ENCODE measurements around the gene ST7. TPM values are rescaled to one million over a fixed set of nuclear protein-coding genes. Genes with fewer than 3 reads are reported as not detected.

Gene ST7
- total and polyA plus RNA-seq, 2 of the 8 experiments (the other 6 are each of a cell fraction or from before 2014, with no cell fraction given): 16.3 to 18.0 TPM

- Histone ChIP-seq H3K23me2 (ENCODE audit: low read depth, low read length) (no peaks in the 10 kb centered on the region), H3K4me2 (ENCODE audit: insufficient read depth in 1 of 2, low read depth in 2 of 2, low read length in 2 of 2) (no peak overlapping the region), H3K14ac (ENCODE audit: insufficient read length) (no peak overlapping the region), H3K79me1 (ENCODE audit: low read depth, low read length) (no peaks in the 10 kb centered on the region), H3K4ac (replicated peaks; ENCODE audit: insufficient read length, low read depth, low read length) (no peak overlapping the region), H3K36me3 (ENCODE audit: control insufficient read depth in 2 of 4, insufficient read depth in 4 of 4, low read length in 3 of 4) (no peaks in the 10 kb centered on the region), H4K20me1 (replicated peaks in 1 of 2; ENCODE audit: control insufficient read depth in 1 of 2, insufficient read depth in 2 of 2, low read length in 2 of 2) (no peaks in the 10 kb centered on the region), H3K9me3 (ENCODE audit: insufficient read depth in 2 of 2, low read depth in 1 of 2, low read length in 1 of 2) (no peaks in the 10 kb centered on the region), H3K27me3 (replicated peaks in 1 of 4; ENCODE audit: control insufficient read depth in 3 of 4, extremely low read depth in 1 of 4, insufficient read depth in 3 of 4, low read length in 3 of 4) (no peaks in the 10 kb centered on the region), H2BK12ac (ENCODE audit: low read depth, low read length) (no peak overlapping the region), H2BK20ac (ENCODE audit: low read length) (no peak overlapping the region), H2AFZ (ENCODE audit: low read length) (no peak overlapping the region), H3K9ac (replicated peaks in 1 of 4; ENCODE audit: extremely low read depth in 1 of 4, low read depth in 3 of 4, low read length in 3 of 4) (no peak overlapping the region), H3K4me3 (ENCODE audit: extremely low read depth in 1 of 4, insufficient read depth in 2 of 4, low read depth in 3 of 4, low read length in 4 of 4) (no peak overlapping the region), H2BK15ac (ENCODE audit: low read length) (no peak overlapping the region), H3K79me2 (ENCODE audit: control insufficient read depth in 1 of 2, insufficient read depth in 2 of 2, low read length in 2 of 2) (peaks cover 0 to 42% of the 10 kb centered on the region in 2 experiments; a peak in 2 of 4 replicates), H3K56ac (replicated peaks; ENCODE audit: insufficient read length, low read depth, low read length) (no peak overlapping the region), H4K5ac (ENCODE audit: insufficient read length, low read depth, low read length) (no peak overlapping the region), H2AK5ac (ENCODE audit: low read depth, low read length) (no peak overlapping the region), H3K23ac (ENCODE audit: insufficient read length) (no peak overlapping the region), H4K8ac (ENCODE audit: extremely low read depth, insufficient read depth, low read length) (no peak overlapping the region), H3K18ac (ENCODE audit: extremely low read depth, low read length) (no peak overlapping the region), H4K91ac (replicated peaks; ENCODE audit: insufficient read length, low read length) (no peak overlapping the region), H2BK5ac (ENCODE audit: low read depth, low read length) (no peak overlapping the region), H3K4me1 (replicated peaks in 1 of 4; ENCODE audit: control insufficient read depth in 3 of 4, insufficient read depth in 4 of 4, low read length in 3 of 4) (peaks cover 4 to 18% (median 12%) of the 10 kb centered on the region in 4 experiments; a peak in 4 of 7 replicates), H2BK120ac (replicated peaks; ENCODE audit: low read depth, low read length) (no peak overlapping the region), H3K27ac (ENCODE audit: low read depth, low read length) (no peak overlapping the region)
- 80% methylated on average over 1 of the region's 1 CpG; no CpG with 5 or more reads in 1 of the 2 experiments for WGBS, 2 experiments (ENCODE audit: extremely low coverage in 1 of 2, insufficient coverage in 1 of 2, insufficient read length in 1 of 2, insufficient replicate concordance in 2 of 2, low coverage in 1 of 2, low lambda C conversion rate in 2 of 2, missing lambda C conversion rate in 1 of 2)
- TF ChIP-seq RBBP5 (IDR thresholded peaks at IDR 0.05; ENCODE audit: borderline replicate concordance, low read depth, low read length) (no peak), RXRA (IDR thresholded peaks at IDR 0.05; ENCODE audit: insufficient read depth, low read depth, low read length) (no peak), GTF2F1 (IDR thresholded peaks at IDR 0.05; ENCODE audit: borderline replicate concordance, low read depth, low read length) (no peak), TEAD4 (IDR thresholded peaks at IDR 0.05; ENCODE audit: low read depth, low read length) (no peak), PHF8 (conservative IDR thresholded peaks at IDR 0.05; ENCODE audit: low read depth, low read length) (no peak), MAFK (IDR thresholded peaks at IDR 0.05; ENCODE audit: low read depth, low read length) (no peak), CBX5 (IDR thresholded peaks at IDR 0.05; ENCODE audit: low read depth, low read length) (no peak), POLR2A (IDR thresholded peaks at IDR 0.05; ENCODE audit: control extremely low read depth in 1 of 2, low read depth in 2 of 2, low read length in 2 of 2) (no peak), KDM5A (IDR thresholded peaks at IDR 0.05; ENCODE audit: low read length) (no peak), RFX5 (IDR thresholded peaks at IDR 0.05; ENCODE audit: borderline replicate concordance, low read depth, low read length) (no peak), HDAC2 (IDR thresholded peaks at IDR 0.05; ENCODE audit: borderline replicate concordance in 1 of 2, low read depth in 2 of 2, low read length in 2 of 2) (no peak)
- POLR2A ChIA-PET (ENCODE audit: partially characterized antibody): interaction anchor here (6.7 kb wide), 1 partner anchor 15 kb away, joined by 34 read pairs; the partner anchor contains the start of gene ST7
- DNase-seq (ENCODE audit: low read depth in 1 of 2, low spot score in 2 of 2) (no peak), FAIRE-seq (no peak)
- CTCF ChIA-PET (ENCODE audit: partially characterized antibody): interaction anchor here (0.6 to 2.5 kb wide), 4 partner anchors 11 to 129 kb away, joined by 3 to 8 read pairs (median 4); partner anchors contain the start of gene ST7
These were observed 14.7 kb downstream of the ST7 start for GRCh38 chr7:116967983-116968382.

Data from H1 (cell line).